ENCODE data around the gene ITIH3. TPM values are rescaled to one million over a fixed set of nuclear protein-coding genes. Genes with fewer than 3 reads are reported as not detected.

ITIH3 gene
- total RNA-seq, 3 donors from 2014 or later: 0.72 to 1.4 (median 0.89) TPM

GRCh38 chr3:52801839-52802238 is 7.2 kb downstream of the ITIH3 start:
- H3K36me3 ChIP-seq (ENCODE audit: low read depth): no peaks in the 10 kb centered on the region
- H3K4me1 ChIP-seq (ENCODE audit: low read depth): no peaks in the 10 kb centered on the region
- no peak for ATAC-seq

DNA sequence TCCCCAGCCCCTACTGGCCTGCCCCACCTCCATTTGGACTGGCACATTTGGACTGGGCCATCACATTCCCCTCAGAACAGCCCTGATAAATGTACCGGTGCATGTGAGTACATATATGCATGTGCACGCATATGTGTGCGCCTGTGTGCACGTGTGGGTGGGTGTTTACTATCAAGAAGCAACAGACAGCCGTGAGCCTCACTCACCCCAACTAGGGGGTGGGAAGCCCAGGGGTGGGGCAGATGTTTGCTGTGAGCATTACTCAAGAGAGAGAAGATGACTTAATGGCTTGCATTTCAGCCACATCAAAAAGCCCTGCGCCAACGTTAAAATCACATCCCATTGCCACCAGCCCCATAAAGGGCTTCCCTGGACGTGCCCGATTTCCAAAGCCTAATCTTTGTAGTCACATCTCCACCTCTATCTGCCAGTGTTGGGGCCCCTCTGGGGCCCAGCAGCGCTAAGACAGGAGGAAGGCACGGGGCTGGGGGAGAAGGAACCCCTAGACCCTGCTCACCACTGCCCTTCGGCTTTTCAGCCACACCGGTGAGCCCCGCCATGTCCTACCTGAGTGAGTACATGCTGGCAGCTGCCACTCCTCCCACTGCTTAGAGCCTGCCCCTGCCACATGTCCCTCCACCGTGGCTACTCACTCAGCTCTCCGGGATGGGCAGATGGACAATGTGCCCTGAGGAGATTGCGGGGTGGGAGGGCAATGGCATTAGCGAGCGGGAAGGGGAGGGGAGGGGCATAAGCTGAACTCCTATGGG is 10.9 kb downstream of the ITIH3 start:
- TF ChIP-seq, protein P1, sequence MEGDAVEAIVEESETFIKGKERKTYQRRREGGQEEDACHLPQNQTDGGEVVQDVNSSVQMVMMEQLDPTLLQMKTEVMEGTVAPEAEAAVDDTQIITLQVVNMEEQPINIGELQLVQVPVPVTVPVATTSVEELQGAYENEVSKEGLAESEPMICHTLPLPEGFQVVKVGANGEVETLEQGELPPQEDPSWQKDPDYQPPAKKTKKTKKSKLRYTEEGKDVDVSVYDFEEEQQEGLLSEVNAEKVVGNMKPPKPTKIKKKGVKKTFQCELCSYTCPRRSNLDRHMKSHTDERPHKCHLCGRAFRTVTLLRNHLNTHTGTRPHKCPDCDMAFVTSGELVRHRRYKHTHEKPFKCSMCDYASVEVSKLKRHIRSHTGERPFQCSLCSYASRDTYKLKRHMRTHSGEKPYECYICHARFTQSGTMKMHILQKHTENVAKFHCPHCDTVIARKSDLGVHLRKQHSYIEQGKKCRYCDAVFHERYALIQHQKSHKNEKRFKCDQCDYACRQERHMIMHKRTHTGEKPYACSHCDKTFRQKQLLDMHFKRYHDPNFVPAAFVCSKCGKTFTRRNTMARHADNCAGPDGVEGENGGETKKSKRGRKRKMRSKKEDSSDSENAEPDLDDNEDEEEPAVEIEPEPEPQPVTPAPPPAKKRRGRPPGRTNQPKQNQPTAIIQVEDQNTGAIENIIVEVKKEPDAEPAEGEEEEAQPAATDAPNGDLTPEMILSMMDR (IDR thresholded peaks at IDR 0.05): no peak
- DNase-seq (no peak), ATAC-seq (no peak)
- Histone ChIP-seq H3K4me3 (no peak overlapping the region), H3K4me1 (ENCODE audit: low read depth) (no peaks in the 10 kb centered on the region), H3K36me3 (ENCODE audit: low read depth) (no peaks in the 10 kb centered on the region), H3K9me3 (no peaks in the 10 kb centered on the region)
- intact Hi-C loops (cut with DNase I, micrococcal nuclease): no loop called here

More at GRCh38 chr3:52801839-52802238, 7.2 kb downstream of the ITIH3 start:
- intact Hi-C loops (cut with DNase I, micrococcal nuclease): no loop called here
- no peaks in the 10 kb centered on the region for H3K9me3 ChIP-seq
- TF ChIP-seq, protein P1 (IDR thresholded peaks at IDR 0.05): no peak
- DNase-seq: no peak
- no peak overlapping the region for H3K4me3 ChIP-seq

GRCh38 chr3:52809149-52809548 is 14.6 kb downstream of the ITIH3 start:
- intact Hi-C loops (cut with DNase I, micrococcal nuclease): no loop called here
- no peak for ATAC-seq

DNA sequence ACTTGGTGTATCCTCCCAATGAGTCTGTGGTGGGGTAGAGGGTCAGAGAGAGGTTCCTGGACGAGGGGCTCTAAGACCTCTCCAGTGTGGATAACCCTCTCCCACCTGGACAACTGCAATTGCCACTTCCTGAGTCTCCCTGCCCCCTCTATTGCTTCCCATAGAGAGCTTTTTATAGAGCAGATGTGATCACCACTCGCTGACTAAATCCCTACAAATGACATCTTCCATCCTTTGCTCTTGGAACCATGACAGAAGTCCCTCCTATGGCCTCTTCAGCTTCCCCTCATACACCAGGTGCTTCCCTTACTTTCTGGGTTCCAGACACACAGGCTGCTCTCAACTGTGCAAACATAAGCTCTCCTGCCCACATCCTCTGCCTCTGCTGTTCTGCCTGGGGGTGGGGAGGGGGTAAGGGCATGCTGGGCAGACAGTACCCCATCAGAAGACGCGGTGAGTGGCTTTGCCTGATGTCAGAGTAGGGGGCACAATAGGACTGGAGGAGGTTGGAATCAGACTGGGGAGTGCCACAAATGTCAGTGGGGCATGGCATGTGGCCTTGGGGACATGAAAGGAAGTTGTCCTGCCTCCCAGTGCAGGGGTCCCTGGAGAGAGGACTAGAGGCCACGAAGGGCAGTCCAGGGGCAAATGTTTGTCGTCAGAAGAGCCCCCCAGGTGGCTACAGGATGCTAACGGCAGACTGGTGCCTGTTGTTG is 15.2 kb downstream of the ITIH3 start:
- Histone ChIP-seq H3K36me3 (ENCODE audit: low read depth) (no peaks in the 10 kb centered on the region), H3K4me3 (no peak overlapping the region), H3K9me3 (no peaks in the 10 kb centered on the region), H3K4me1 (ENCODE audit: low read depth) (no peaks in the 10 kb centered on the region)
- intact Hi-C loops (cut with DNase I, micrococcal nuclease): no loop called here
- ATAC-seq (no peak), DNase-seq (no peak)
- TF ChIP-seq, protein P1 (IDR thresholded peaks at IDR 0.05): no peak

More at GRCh38 chr3:52809149-52809548, 14.6 kb downstream of the ITIH3 start:
- H3K36me3 ChIP-seq (ENCODE audit: low read depth): no peaks in the 10 kb centered on the region
- H3K4me1 ChIP-seq (ENCODE audit: low read depth): no peaks in the 10 kb centered on the region
- no peak for DNase-seq
- no peak overlapping the region for H3K4me3 ChIP-seq
- no peaks in the 10 kb centered on the region for H3K9me3 ChIP-seq
- TF ChIP-seq, protein P1 (IDR thresholded peaks at IDR 0.05): no peak

DNA sequence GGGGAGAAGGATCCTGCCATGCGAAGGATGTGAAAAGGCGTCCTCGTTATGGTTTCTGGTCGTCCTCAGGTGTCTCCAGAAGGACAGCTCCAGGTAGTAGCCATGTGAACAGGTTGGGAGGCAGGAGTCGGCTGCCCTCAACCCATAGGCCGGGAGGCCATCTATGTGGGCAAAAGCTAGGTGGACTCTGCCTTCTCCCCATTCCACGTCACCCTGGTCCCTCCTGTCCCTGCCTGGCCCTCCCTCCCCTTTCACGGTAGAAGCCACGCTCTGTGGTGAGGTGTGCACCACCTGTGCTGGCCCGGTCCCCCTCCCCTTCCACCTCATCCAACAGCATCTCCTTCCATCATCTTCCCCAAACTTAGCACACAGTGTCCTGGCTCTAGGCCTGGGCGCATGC is 16.3 kb downstream of the ITIH3 start:
- H3K36me3 ChIP-seq (ENCODE audit: low read depth): no peaks in the 10 kb centered on the region
- H3K9me3 ChIP-seq: no peaks in the 10 kb centered on the region
- H3K4me1 ChIP-seq (ENCODE audit: low read depth): no peaks in the 10 kb centered on the region
- intact Hi-C loops (cut with DNase I, micrococcal nuclease): no loop called here
- ATAC-seq: no peak
- no peak for DNase-seq
- TF ChIP-seq, protein P1 (IDR thresholded peaks at IDR 0.05): no peak
- no peak overlapping the region for H3K4me3 ChIP-seq
